Astrocyte (in vitro differentiated cells and primary cell): Measurements from ENCODE around the gene SOX18. TPM values are rescaled to one million over a fixed set of nuclear protein-coding genes. Genes with fewer than 3 reads are reported as not detected.

Experiments used
- DNase-seq: peaks from one replicate; pipeline ENCODE4 v3.0.0-alpha.2; 2010; ENCODE audit warnings: low read depth
- FAIRE-seq: peaks from 2 replicates; lab custom pipeline; 2011; peaks lifted over from hg19 to GRCh38; lab: Jason Lieb, UNC
- H2AFZ ChIP-seq: 2 replicates; pipeline ENCODE4 v1.6.0; 2012; ENCODE audit warnings: low read depth, low read length, inconsistent platforms
- H3K27ac ChIP-seq: 2 replicates; pipeline ENCODE4 v1.5.1; 2011; ENCODE audit warnings: low read depth, low read length, inconsistent platforms
- H3K27me3 ChIP-seq: 2 replicates; pipeline ENCODE4 v1.6.0; 2011; ENCODE audit warnings: low read length, inconsistent platforms; ENCODE audit not compliant: insufficient read depth
- H3K36me3 ChIP-seq: 2 replicates; pipeline ENCODE4 v1.5.1; 2011; ENCODE audit warnings: low read length, inconsistent platforms; ENCODE audit not compliant: insufficient read depth
- H3K4me1 ChIP-seq: 2 replicates; pipeline ENCODE4 v1.5.1; 2011; ENCODE audit warnings: low read length, inconsistent platforms; ENCODE audit not compliant: insufficient read depth
- H3K4me2 ChIP-seq: 2 replicates; pipeline ENCODE4 v1.6.0; 2012; ENCODE audit warnings: low read length, inconsistent platforms
- H3K4me3 ChIP-seq: 2 replicates; pipeline ENCODE4 v1.5.1; 2011; ENCODE audit warnings: low read depth, mild to moderate bottlenecking, low read length, inconsistent platforms; ENCODE audit not compliant: insufficient read depth
- H3K79me2 ChIP-seq: 2 replicates; pipeline ENCODE4 v1.6.0; 2012; ENCODE audit warnings: mild to moderate bottlenecking, low read length, inconsistent platforms; ENCODE audit not compliant: insufficient read depth
- H3K9ac ChIP-seq: 2 replicates; pipeline ENCODE4 v1.6.0; 2012; ENCODE audit warnings: mild to moderate bottlenecking, low read length, inconsistent platforms
- H3K9me3 ChIP-seq: 2 replicates; pipeline ENCODE4 v1.5.1; 2012; ENCODE audit warnings: low read depth, mild to moderate bottlenecking, low read length, inconsistent platforms; ENCODE audit not compliant: insufficient read depth
- H4K20me1 ChIP-seq: 2 replicates; pipeline ENCODE4 v1.6.0; 2012; ENCODE audit warnings: low read length, inconsistent platforms; ENCODE audit not compliant: insufficient read depth
- H3K27ac Mint-ChIP-seq: one replicate; pipeline ENCODE4 v1.8.0; 2021; ENCODE audit warnings: mild to moderate bottlenecking, mixed read lengths; ENCODE audit not compliant: unreplicated experiment
- H3K27me3 Mint-ChIP-seq: one replicate; pipeline ENCODE4 v1.8.0; 2021; ENCODE audit warnings: low read depth, mixed read lengths; ENCODE audit not compliant: unreplicated experiment
- H3K36me3 Mint-ChIP-seq: one replicate; pipeline ENCODE4 v1.8.0; 2021; ENCODE audit warnings: low read depth, mixed read lengths; ENCODE audit not compliant: unreplicated experiment
- H3K4me1 Mint-ChIP-seq: one replicate; pipeline ENCODE4 v1.8.0; 2021; ENCODE audit warnings: low read depth, mixed read lengths; ENCODE audit not compliant: unreplicated experiment
- H3K4me3 Mint-ChIP-seq: one replicate; pipeline ENCODE4 v1.8.0; 2021; ENCODE audit warnings: mild to moderate bottlenecking, moderate library complexity, mixed read lengths; ENCODE audit not compliant: unreplicated experiment
- H3K9me3 Mint-ChIP-seq: one replicate; pipeline ENCODE4 v1.8.0; 2021; ENCODE audit warnings: mild to moderate bottlenecking, mixed read lengths; ENCODE audit not compliant: unreplicated experiment
- CTCF ChIP-seq: IDR thresholded peaks from 2 replicates; pipeline ENCODE4 v1.5.1; 2011; ENCODE audit warnings: low read depth, mild to moderate bottlenecking, inconsistent platforms, low read length, moderate library complexity; ENCODE audit not compliant: insufficient read depth
- EZH2 ChIP-seq: IDR thresholded peaks from 2 replicates; pipeline ENCODE4 v1.6.1; 2012; ENCODE audit warnings: mild to moderate bottlenecking, low read length, inconsistent platforms; ENCODE audit not compliant: insufficient read depth
- total RNA-seq: library from RNA; stranded (reverse); gene quantifications from 2 replicates; pipeline ENCODE4 v1.2.1, GENCODE V29; 2021

SOX18 gene
- total RNA-seq, 1 donor from 2014 or later, result 0.52 TPM

GRCh38 chr20:64095927-64096326 lies 46.5 kb upstream of the SOX18 start:
- Histone ChIP-seq H3K36me3 (no peaks in the 10 kb centered on the region), H4K20me1 (no peaks in the 10 kb centered on the region), H3K9ac (no peak overlapping the region), H3K79me2 (no peaks in the 10 kb centered on the region), H3K27me3 (peaks cover 14% of the 10 kb centered on the region), H3K27ac (no peak overlapping the region), H3K4me2 (no peak overlapping the region), H3K4me3 (no peak overlapping the region), H3K4me1 (no peaks in the 10 kb centered on the region), H2AFZ (no peak overlapping the region), H3K9me3 (no peaks in the 10 kb centered on the region)
- no peak for TF ChIP-seq CTCF
- TF ChIP-seq EZH2, result no peak
- no peak overlapping the region for H3K27ac Mint-ChIP-seq
- FAIRE-seq (no peak), DNase-seq (no peak)
- no peaks in the 10 kb centered on the region for H3K9me3 Mint-ChIP-seq
- peaks cover 2% of the 10 kb centered on the region for H3K4me1 Mint-ChIP-seq
- H3K27me3 Mint-ChIP-seq, result peaks cover 26% of the 10 kb centered on the region
- no peak overlapping the region for H3K4me3 Mint-ChIP-seq
- peaks cover 6% of the 10 kb centered on the region for H3K36me3 Mint-ChIP-seq

GRCh38 chr20:64095455-64095854 lies 46.0 kb upstream of the SOX18 start:
- H3K4me3 Mint-ChIP-seq, result no peak overlapping the region
- H3K27ac Mint-ChIP-seq, result no peak overlapping the region
- H3K27ac ChIP-seq, result no peak overlapping the region

More at GRCh38 chr20:64095455-64095854, 46.0 kb upstream of the SOX18 start:
- Mint-ChIP-seq H3K27me3 (peaks cover 21% of the 10 kb centered on the region), H3K36me3 (peaks cover 6% of the 10 kb centered on the region), H3K9me3 (no peaks in the 10 kb centered on the region), H3K4me1 (peaks cover 2% of the 10 kb centered on the region)
- no peaks in the 10 kb centered on the region for H3K9me3 ChIP-seq
- H3K4me2 ChIP-seq, result no peak overlapping the region
- no peak overlapping the region for H3K4me3 ChIP-seq
- H3K79me2 ChIP-seq, result no peaks in the 10 kb centered on the region
- FAIRE-seq, result no peak
- H3K36me3 ChIP-seq, result no peaks in the 10 kb centered on the region
- DNase-seq, result no peak
- H3K9ac ChIP-seq, result no peak overlapping the region
- no peak overlapping the region for H2AFZ ChIP-seq
- no peaks in the 10 kb centered on the region for H3K4me1 ChIP-seq
- H3K27me3 ChIP-seq, result peaks cover 9% of the 10 kb centered on the region
- TF ChIP-seq CTCF (no peak), EZH2 (no peak)
- H4K20me1 ChIP-seq, result no peaks in the 10 kb centered on the region
